K562 (cell line): ENCODE results near the gene COL23A1. TPM values are rescaled to one million over a fixed set of nuclear protein-coding genes. Genes with fewer than 3 reads are reported as not detected.
"Not testable (repeated sequence)": the region's sequence is repeated elsewhere in the genome, so short reads cannot be mapped to it uniquely, and the experiment has no call there.

Experiments
- ATAC-seq: fragments of 200-7000 bp; cut with Tn5 transposase; 3 replicates; pipeline ENCODE4 v1.9.1; 2020; ENCODE audit warnings: moderate library complexity
- BruUV-seq: library from RNA; stranded (reverse); fragments of 400-500 nt; replicated peaks from 2 replicates; lab custom pipeline; 2021; lab: Mats Ljungman, UMichigan
- CTCF ChIA-PET: fragments of 300-600 bp; formaldehyde crosslinking; extraction: SDS; loops from one replicate; lab custom pipeline; 2021; ENCODE audit warnings: low intra/inter-chr PET ratio; lab: Yijun Ruan, JAX
- POLR2A ChIA-PET: fragments of 300-600, 350-650 bp; sonication (Branson Sonifier 250); formaldehyde crosslinking; extraction: SDS; loops from one replicate; lab custom pipeline; 2021; ENCODE audit warnings: antibody characterized with exemption, inconsistent platforms; lab: Yijun Ruan, JAX
- DNase-seq, 4 experiments: peaks; one replicate each; pipeline versions ENCODE4 v3.0.0 to v3.0.0-alpha.2; 2011 to 2018; ENCODE audit warnings: low spot score in 3 of 4, mixed read lengths in 3 of 4; ENCODE audit errors: extremely low read depth in 1 of 4
- FAIRE-seq: peaks from 2 replicates; lab custom pipeline; 2011; peaks lifted over from hg19 to GRCh38; lab: Jason Lieb, UNC
- H2AFZ ChIP-seq: 2 replicates; pipeline ENCODE4 v1.6.0; 2011; ENCODE audit warnings: low read depth, low read length, control low read depth, inconsistent platforms
- H3K27ac ChIP-seq: fragments of 200-600 bp; 3 replicates; pipeline ENCODE4 v1.8.0; 2011; ENCODE audit warnings: low read depth, mild to moderate bottlenecking, control low read depth, inconsistent platforms, low read length, moderate library complexity, mixed read lengths; ENCODE audit errors: extremely low read depth
- H3K27me3 ChIP-seq, 2 experiments: fragments of 300-600 bp in 1 of 2; 2 replicates in 1 of 2; 3 replicates in 1 of 2; pipeline versions ENCODE4 v1.6.0 to v1.8.0; 2011; ENCODE audit warnings: inconsistent platforms in 2 of 2, low read length in 2 of 2, mild to moderate bottlenecking in 1 of 2, mixed read lengths in 1 of 2, moderate library complexity in 1 of 2; ENCODE audit not compliant: control insufficient read depth in 2 of 2, insufficient read depth in 2 of 2
- H3K36me3 ChIP-seq: fragments of 300-600 bp; 3 replicates; pipeline ENCODE4 v1.8.0; 2011; ENCODE audit warnings: mild to moderate bottlenecking, low read length, inconsistent platforms; ENCODE audit not compliant: control insufficient read depth, insufficient read depth
- H3K4me1 ChIP-seq, 2 experiments: fragments of 200-600 bp in 1 of 2; replicated peaks in 1 of 2; 2 replicates in 1 of 2; 3 replicates in 1 of 2; pipeline versions ENCODE4 v1.5.1 to v1.8.0; 2011; ENCODE audit warnings: inconsistent platforms in 2 of 2, low read length in 2 of 2, mild to moderate bottlenecking in 1 of 2, mixed read lengths in 1 of 2, moderate library complexity in 1 of 2; ENCODE audit not compliant: control insufficient read depth in 2 of 2, insufficient read depth in 2 of 2
- H3K4me2 ChIP-seq: 2 replicates; pipeline ENCODE4 v1.6.1; 2011; ENCODE audit warnings: low read length, control low read depth, inconsistent platforms, mixed read lengths; ENCODE audit not compliant: insufficient read depth
- H3K4me3 ChIP-seq: fragments of 200-600 bp; sonication (generic), shearing (Covaris generic); 2 replicates; pipeline ENCODE4 v1.5.1; 2016; ENCODE audit warnings: control low read depth, inconsistent platforms
- H3K79me2 ChIP-seq: fragments of 200-600 bp; 3 replicates; pipeline ENCODE4 v1.8.0; 2011; ENCODE audit warnings: low read length, inconsistent platforms; ENCODE audit not compliant: control insufficient read depth, insufficient read depth
- H3K9ac ChIP-seq, 2 experiments: 2 replicates each; pipeline versions ENCODE4 v1.6.0 to v1.6.1; 2011; ENCODE audit warnings: low read depth in 2 of 2, low read length in 2 of 2, control low read depth in 1 of 2, inconsistent platforms in 1 of 2, mild to moderate bottlenecking in 1 of 2, mixed read lengths in 1 of 2; ENCODE audit not compliant: insufficient read depth in 1 of 2
- H3K9me1 ChIP-seq: one replicate; pipeline ENCODE4 v1.6.0; 2011; ENCODE audit warnings: inconsistent platforms, mild to moderate bottlenecking, low read length, moderate library complexity; ENCODE audit not compliant: control insufficient read depth, insufficient read depth
- H3K9me3 ChIP-seq: replicated peaks from 2 replicates; pipeline ENCODE4 v1.5.1; 2011; ENCODE audit warnings: low read depth, low read length, inconsistent platforms; ENCODE audit not compliant: control insufficient read depth, insufficient read depth
- H4K20me1 ChIP-seq: replicated peaks from 2 replicates; pipeline ENCODE4 v1.6.1; 2011; ENCODE audit warnings: low read length, inconsistent platforms, mixed read lengths; ENCODE audit not compliant: control insufficient read depth, insufficient read depth
- HMGN3 ChIP-seq: IDR thresholded peaks from 2 replicates; pipeline ENCODE4 v1.6.1; 2011; ENCODE audit warnings: borderline replicate concordance, low read depth, mild to moderate bottlenecking, mixed read lengths, low read length; ENCODE audit not compliant: insufficient read length; ENCODE audit errors: extremely low read depth
- KDM2B ChIP-seq: fragments of 250-450 bp; sonication (Bioruptor Pico); IDR thresholded peaks from 2 replicates; pipeline ENCODE4 v1.8.0; 2021; ENCODE audit warnings: mild to moderate bottlenecking, moderate library complexity
- NBN ChIP-seq: fragments of 450-650 bp; IDR thresholded peaks from 2 replicates; pipeline ENCODE4 v1.6.1; 2016; ENCODE audit warnings: low read depth, mild to moderate bottlenecking
- POLR3G ChIP-seq: IDR thresholded peaks from 2 replicates; pipeline ENCODE4 v1.6.1; 2011; ENCODE audit not compliant: insufficient read length, insufficient replicate concordance; ENCODE audit errors: extremely low read depth
- SIN3A ChIP-seq, 2 experiments: fragments of 150-350 bp in 1 of 2; IDR thresholded peaks; 2 replicates each; pipeline ENCODE4 v1.6.1; 2011 to 2016; ENCODE audit warnings: borderline replicate concordance in 2 of 2, low read depth in 2 of 2, low read length in 2 of 2, mild to moderate bottlenecking in 2 of 2, moderate library complexity in 2 of 2; ENCODE audit not compliant: control insufficient read depth in 1 of 2
- STAT5B ChIP-seq: fragments of 250-450 bp; sonication (Bioruptor Pico); IDR thresholded peaks from 2 replicates; pipeline ENCODE4 v1.8.0; 2021; ENCODE audit warnings: mild to moderate bottlenecking, inconsistent platforms
- TCFL5 ChIP-seq: fragments of 250-450 bp; sonication (Bioruptor Pico); conservative IDR thresholded peaks from 2 replicates; pipeline ENCODE4 v1.6.1; 2021; ENCODE audit warnings: mild to moderate bottlenecking, moderate library complexity, matching md5 sums
- TFAP4 ChIP-seq: sonication (generic); formaldehyde crosslinking; IDR thresholded peaks from 2 replicates; pipeline ENCODE4 v1.8.0; 2022; ENCODE audit warnings: missing genetic modification reagents, mild to moderate bottlenecking, moderate library complexity, borderline replicate concordance
- XRCC3 ChIP-seq: fragments of 450-650 bp; IDR thresholded peaks from 2 replicates; pipeline ENCODE4 v1.6.1; 2017; ENCODE audit warnings: mild to moderate bottlenecking, moderate library complexity
- ZNF174 ChIP-seq: fragments of 250-450 bp; sonication (Bioruptor Pico); IDR thresholded peaks from 2 replicates; pipeline ENCODE4 v1.4.0; 2020; ENCODE audit warnings: mild to moderate bottlenecking
- ZNF197 ChIP-seq: fragments of 200-800 bp; sonication (Bioruptor generic); IDR thresholded peaks from 2 replicates; pipeline ENCODE4 v1.6.1; 2016; ENCODE audit warnings: low read depth, missing genetic modification characterization, missing compliant biosample characterization
- ZNF431 ChIP-seq: sonication (generic); formaldehyde crosslinking; IDR thresholded peaks from 2 replicates; pipeline ENCODE4 v1.8.0; 2022; ENCODE audit warnings: mild to moderate bottlenecking, missing genetic modification reagents
- WGBS: fragments of 100-300 bp; shearing (Covaris generic); methylation state at CpG from one replicate; pipeline ENCODE4 v1.1.6; 2016; ENCODE audit warnings: low coverage, mixed read lengths; ENCODE audit not compliant: insufficient coverage; ENCODE audit errors: missing lambda C conversion rate; 5-methylcytosine and 5-hydroxymethylcytosine counted together
- in situ Hi-C: fragments of 300-500 bp; cut with MboI; formaldehyde crosslinking; loops from 4 replicates; pipeline ENCODE4 v1.15.0; 2018; ENCODE audit warnings: inconsistent platforms, mixed read lengths
- intact Hi-C: fragments of 100-400 bp; cut with micrococcal nuclease; formaldehyde crosslinking; loops from 2 replicates; pipeline ENCODE4 v1.14.2; 2022
- polyA plus RNA-seq, 8 experiments: library from polyadenylated mRNA; depleted of rRNA in 4 of 8; stranded (reverse) in 5 of 8; unstranded in 3 of 8; fragments of >200 nt; fragmentation: Nextera tagmentation in 2 of 8; fragmentation: Illumina TruSeq in 1 of 8; extraction: Ambion mirVana in 2 of 8; extraction: Trizol in 1 of 8; gene quantifications; 2 replicates each; pipeline versions ENCODE4 v1.2.1 to v1.2.3, GENCODE V29; 2011 to 2014; ENCODE audit warnings: inconsistent platforms in 1 of 8, missing spikeins in 1 of 8
- total RNA-seq, 7 experiments: library from RNA; depleted of rRNA in 6 of 7; stranded (reverse); fragments of >200 nt in 6 of 7; fragmentation: Illumina TruSeq in 2 of 7; extraction: Trizol in 2 of 7; gene quantifications; 2 replicates each; pipeline versions ENCODE4 v1.2.1 to v1.2.3, GENCODE V29; 2011 to 2021; ENCODE audit warnings: low replicate concordance in 1 of 7

COL23A1 gene
- total and polyA plus RNA-seq, 9 of the 15 experiments (the other 6 are each of a cell fraction or from before 2014, with no cell fraction given) = 0.09 TPM; not detected in 8

- peak; percentile 91 for TF ChIP-seq ZNF431 (CRISPR knock-in tag)
- TF ChIP-seq, all 486 proteins: peak for 1; not testable (repeated sequence) for 485
- whole genome bisulfite sequencing = 2% methylated on average over 3 of the region's 3 CpGs
- BruUV-seq, H3K27ac ChIP-seq, POLR2A ChIA-PET, DNase-seq, in situ Hi-C loops, H4K20me1 ChIP-seq, H2AFZ ChIP-seq, intact Hi-C loops, H3K4me2 ChIP-seq, ATAC-seq, H3K79me2 ChIP-seq, FAIRE-seq, H3K9me1 ChIP-seq, CTCF ChIA-PET, H3K9me3 ChIP-seq, H3K9ac ChIP-seq, H3K4me1 ChIP-seq, H3K4me3 ChIP-seq, H3K36me3 ChIP-seq: not testable (repeated sequence)
- peaks cover 24 to 73% of the 10 kb centered on the region in 2 experiments; a peak in 4 of 5 replicates for H3K27me3 ChIP-seq
Measured at GRCh38 chr5:178369469-178369868, 220.7 kb downstream of the COL23A1 start.

DNA sequence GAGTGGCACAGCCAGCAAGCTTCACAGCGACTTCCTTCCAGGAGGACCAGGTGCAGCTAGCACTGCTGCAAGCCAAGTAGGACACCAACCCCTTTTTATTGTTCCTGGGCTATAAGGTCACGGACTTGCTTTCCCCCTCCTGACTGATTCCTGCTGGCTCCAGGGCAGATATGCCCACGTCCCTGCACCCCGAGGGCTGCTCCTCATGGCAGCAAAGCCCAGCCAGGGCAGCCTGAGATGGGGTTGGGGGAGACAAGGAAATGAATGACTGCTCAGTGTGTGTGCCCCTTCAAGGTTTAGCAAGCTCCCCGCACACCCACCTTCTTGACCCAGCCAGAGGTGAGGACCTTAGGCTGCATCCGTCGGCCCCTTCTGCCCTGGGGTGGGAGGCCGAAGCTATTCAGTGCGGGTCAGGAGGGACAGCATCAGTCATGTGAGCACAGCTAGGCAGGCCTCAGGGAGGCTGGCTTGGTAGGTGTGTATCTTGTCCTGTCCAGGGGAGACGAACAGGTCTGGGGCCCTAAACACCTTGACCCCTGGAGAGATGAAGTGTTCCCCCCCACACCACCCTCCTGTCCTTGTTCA lies 221.4 kb downstream of the COL23A1 start:
- ChIA-PET POLR2A (interaction anchor here (0.5 kb wide), 1 partner anchor 230 kb away, joined by 3 read pairs; no protein-coding TSS in a partner anchor), CTCF (no interaction called here)
- TF ChIP-seq SIN3A (IDR thresholded peaks at IDR 0.05; ENCODE audit: borderline replicate concordance in 2 of 2, control insufficient read depth in 1 of 2, low read depth in 2 of 2, low read length in 2 of 2) = no peak
- no peak for TF ChIP-seq ZNF174 (CRISPR knock-in tag)
- TF ChIP-seq STAT5B (CRISPR knock-in tag) = no peak
- no peak for TF ChIP-seq TCFL5 (CRISPR knock-in tag)
- no peak for TF ChIP-seq ZNF197
- no peak for TF ChIP-seq KDM2B (CRISPR knock-in tag)
- TF ChIP-seq XRCC3 = no peak
- no peak for TF ChIP-seq TFAP4
- no peak for TF ChIP-seq HMGN3
- no peak for TF ChIP-seq POLR3G
- TF ChIP-seq NBN = no peak
- no TSS peak for BruUV-seq
- no peaks in the 10 kb centered on the region for H3K36me3 ChIP-seq
- no peaks in the 10 kb centered on the region; the same call in 1 of the 2 replicates for H4K20me1 ChIP-seq
- H3K27me3 ChIP-seq = peaks cover 24 to 73% of the 10 kb centered on the region in 2 experiments; a peak in 4 of 5 replicates
- no peak overlapping the region for H2AFZ ChIP-seq
- DNase-seq = no peak
- ATAC-seq = no peak
- 1% methylated on average over 10 of the region's 10 CpGs for WGBS
- H3K4me1 ChIP-seq = peaks cover 0 to 7% of the 10 kb centered on the region in 2 experiments; a peak in 1 of 5 replicates
- no peaks in the 10 kb centered on the region for H3K79me2 ChIP-seq
- no peak overlapping the region for H3K9ac ChIP-seq
- H3K4me2 ChIP-seq = no peak overlapping the region
- no peak overlapping the region for H3K4me3 ChIP-seq
- in situ Hi-C loops = no loop called here
- H3K27ac ChIP-seq = no peak overlapping the region
- intact Hi-C loops = no loop called here
- H3K9me3 ChIP-seq = no peaks in the 10 kb centered on the region
- no peak for FAIRE-seq
- no peaks in the 10 kb centered on the region for H3K9me1 ChIP-seq
